ENCODE results near the gene C14orf180.

GRCh38 chr14:104609666-104610065 lies 30.1 kb downstream of the C14orf180 start:
- TF ChIP-seq CTCF (conservative IDR thresholded peaks at IDR 0.05 in 1 of 2, IDR thresholded peaks at IDR 0.05 in 1 of 2; ENCODE audit: low read depth in 1 of 2, low read length in 2 of 2) (no peak), EZH2 (IDR thresholded peaks at IDR 0.05; ENCODE audit: low read length, missing control alignments) (no peak)
